OCI-LY1 (cell line): ENCODE results near the gene PDE1A.

Experiments used
- EZH2 ChIP-seq: fragments of 200-600 bp; sonication (generic), shearing (Covaris generic); IDR thresholded peaks from 2 replicates; pipeline ENCODE4 v1.8.0; 2017; ENCODE audit warnings: borderline replicate concordance, mixed run types, mild to moderate bottlenecking, antibody characterized with exemption, low read length, moderate library complexity, mixed read lengths
- TF ChIP-seq, protein P1 (sequence below): fragments of 200-600 bp; sonication (generic), shearing (Covaris generic); IDR thresholded peaks from 2 replicates; pipeline ENCODE4 v1.5.1; 2017; ENCODE audit warnings: mild to moderate bottlenecking, antibody characterized with exemption, low read length, moderate library complexity, mixed read lengths

DNA sequence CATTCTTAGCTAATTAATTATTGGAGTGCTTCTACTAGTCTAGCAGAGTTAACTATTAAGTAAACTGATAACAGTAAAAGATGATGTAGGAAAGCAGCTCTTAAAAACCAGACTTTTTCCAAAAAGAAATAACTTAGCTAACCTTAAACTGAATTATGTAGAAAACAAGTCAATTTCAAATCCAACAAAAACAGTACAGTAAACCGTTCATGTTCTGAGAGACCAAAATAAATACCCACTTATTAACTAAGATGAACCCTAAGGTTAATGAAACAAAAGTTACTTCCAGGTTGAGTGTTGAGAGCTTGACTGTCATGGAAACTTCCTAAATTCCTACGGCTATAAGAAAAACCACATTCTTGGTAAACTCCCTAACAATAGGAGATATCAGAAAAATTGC lies 260.0 kb downstream of the PDE1A start:
- TF ChIP-seq, protein P1, sequence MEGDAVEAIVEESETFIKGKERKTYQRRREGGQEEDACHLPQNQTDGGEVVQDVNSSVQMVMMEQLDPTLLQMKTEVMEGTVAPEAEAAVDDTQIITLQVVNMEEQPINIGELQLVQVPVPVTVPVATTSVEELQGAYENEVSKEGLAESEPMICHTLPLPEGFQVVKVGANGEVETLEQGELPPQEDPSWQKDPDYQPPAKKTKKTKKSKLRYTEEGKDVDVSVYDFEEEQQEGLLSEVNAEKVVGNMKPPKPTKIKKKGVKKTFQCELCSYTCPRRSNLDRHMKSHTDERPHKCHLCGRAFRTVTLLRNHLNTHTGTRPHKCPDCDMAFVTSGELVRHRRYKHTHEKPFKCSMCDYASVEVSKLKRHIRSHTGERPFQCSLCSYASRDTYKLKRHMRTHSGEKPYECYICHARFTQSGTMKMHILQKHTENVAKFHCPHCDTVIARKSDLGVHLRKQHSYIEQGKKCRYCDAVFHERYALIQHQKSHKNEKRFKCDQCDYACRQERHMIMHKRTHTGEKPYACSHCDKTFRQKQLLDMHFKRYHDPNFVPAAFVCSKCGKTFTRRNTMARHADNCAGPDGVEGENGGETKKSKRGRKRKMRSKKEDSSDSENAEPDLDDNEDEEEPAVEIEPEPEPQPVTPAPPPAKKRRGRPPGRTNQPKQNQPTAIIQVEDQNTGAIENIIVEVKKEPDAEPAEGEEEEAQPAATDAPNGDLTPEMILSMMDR = no peak
- no peak for TF ChIP-seq EZH2
